ENCODE measurements around the gene LRMDA.

Gene LRMDA

GRCh38 chr10:75476569-75476968 is 45.1 kb downstream of the LRMDA start:
- Histone ChIP-seq H3K27me3 (ENCODE audit: insufficient read depth, low read depth) (no peaks in the 10 kb centered on the region), H3K4me3 (IDR thresholded peaks at IDR 0.05; ENCODE audit: insufficient read depth, low read depth, low read length) (no peak overlapping the region), H2AFZ (ENCODE audit: low read depth) (no peak overlapping the region), H4K20me1 (ENCODE audit: insufficient read depth) (no peaks in the 10 kb centered on the region), H3K4me2 (no peak overlapping the region), H3K4me1 (ENCODE audit: low read depth, poor library complexity, severe bottlenecking) (no peaks in the 10 kb centered on the region), H3K9ac (no peak overlapping the region), H3K27ac (no peak overlapping the region), H3K79me2 (ENCODE audit: insufficient read depth, low read depth) (no peaks in the 10 kb centered on the region), H3K36me3 (ENCODE audit: insufficient read depth) (no peaks in the 10 kb centered on the region)
- TF ChIP-seq, protein P1, sequence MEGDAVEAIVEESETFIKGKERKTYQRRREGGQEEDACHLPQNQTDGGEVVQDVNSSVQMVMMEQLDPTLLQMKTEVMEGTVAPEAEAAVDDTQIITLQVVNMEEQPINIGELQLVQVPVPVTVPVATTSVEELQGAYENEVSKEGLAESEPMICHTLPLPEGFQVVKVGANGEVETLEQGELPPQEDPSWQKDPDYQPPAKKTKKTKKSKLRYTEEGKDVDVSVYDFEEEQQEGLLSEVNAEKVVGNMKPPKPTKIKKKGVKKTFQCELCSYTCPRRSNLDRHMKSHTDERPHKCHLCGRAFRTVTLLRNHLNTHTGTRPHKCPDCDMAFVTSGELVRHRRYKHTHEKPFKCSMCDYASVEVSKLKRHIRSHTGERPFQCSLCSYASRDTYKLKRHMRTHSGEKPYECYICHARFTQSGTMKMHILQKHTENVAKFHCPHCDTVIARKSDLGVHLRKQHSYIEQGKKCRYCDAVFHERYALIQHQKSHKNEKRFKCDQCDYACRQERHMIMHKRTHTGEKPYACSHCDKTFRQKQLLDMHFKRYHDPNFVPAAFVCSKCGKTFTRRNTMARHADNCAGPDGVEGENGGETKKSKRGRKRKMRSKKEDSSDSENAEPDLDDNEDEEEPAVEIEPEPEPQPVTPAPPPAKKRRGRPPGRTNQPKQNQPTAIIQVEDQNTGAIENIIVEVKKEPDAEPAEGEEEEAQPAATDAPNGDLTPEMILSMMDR (conservative IDR thresholded peaks at IDR 0.05; ENCODE audit: low read depth, low read length) = no peak

GRCh38 chr10:75476985-75477384 is 45.6 kb downstream of the LRMDA start:
- Histone ChIP-seq H3K4me2 (no peak overlapping the region), H3K79me2 (ENCODE audit: insufficient read depth, low read depth) (no peaks in the 10 kb centered on the region), H4K20me1 (ENCODE audit: insufficient read depth) (no peaks in the 10 kb centered on the region), H3K27ac (no peak overlapping the region), H3K36me3 (ENCODE audit: insufficient read depth) (no peaks in the 10 kb centered on the region), H3K4me1 (ENCODE audit: low read depth, poor library complexity, severe bottlenecking) (no peaks in the 10 kb centered on the region), H3K9ac (no peak overlapping the region), H3K27me3 (ENCODE audit: insufficient read depth, low read depth) (no peaks in the 10 kb centered on the region), H3K4me3 (IDR thresholded peaks at IDR 0.05; ENCODE audit: insufficient read depth, low read depth, low read length) (no peak overlapping the region), H2AFZ (ENCODE audit: low read depth) (no peak overlapping the region)
- TF ChIP-seq, protein P1 (conservative IDR thresholded peaks at IDR 0.05; ENCODE audit: low read depth, low read length) = no peak

DNA sequence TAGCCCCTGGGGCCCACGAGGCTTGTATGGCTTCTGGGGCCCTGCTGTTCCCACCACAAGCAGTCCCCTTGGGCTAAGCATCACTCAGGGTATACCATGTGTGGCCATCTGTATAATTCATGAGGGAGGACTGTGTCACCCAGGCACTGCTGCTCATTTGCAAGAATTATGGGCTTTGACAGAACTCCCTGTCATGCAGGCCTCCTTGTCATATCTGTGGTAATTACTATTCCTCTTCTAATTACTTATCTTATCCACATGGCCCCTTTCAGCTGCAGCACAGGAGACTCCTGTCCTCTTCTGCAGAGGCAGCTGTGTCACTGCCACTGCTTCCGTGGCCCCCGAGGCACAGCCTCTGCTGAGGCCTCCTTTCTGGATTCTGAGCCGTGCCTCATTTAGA is 46.3 kb downstream of the LRMDA start:
- no peak overlapping the region for H3K4me3 ChIP-seq (IDR thresholded peaks at IDR 0.05; ENCODE audit: insufficient read depth, low read depth, low read length)
- no peaks in the 10 kb centered on the region for H4K20me1 ChIP-seq (ENCODE audit: insufficient read depth)
- H3K27ac ChIP-seq = no peak overlapping the region
- no peaks in the 10 kb centered on the region for H3K79me2 ChIP-seq (ENCODE audit: insufficient read depth, low read depth)
- H3K4me1 ChIP-seq (ENCODE audit: low read depth, poor library complexity, severe bottlenecking) = no peaks in the 10 kb centered on the region
- H3K36me3 ChIP-seq (ENCODE audit: insufficient read depth) = no peaks in the 10 kb centered on the region
- TF ChIP-seq, protein P1 (conservative IDR thresholded peaks at IDR 0.05; ENCODE audit: low read depth, low read length) = no peak
- no peak overlapping the region for H2AFZ ChIP-seq (ENCODE audit: low read depth)
- H3K4me2 ChIP-seq = no peak overlapping the region
- no peak overlapping the region for H3K9ac ChIP-seq
- no peaks in the 10 kb centered on the region for H3K27me3 ChIP-seq (ENCODE audit: insufficient read depth, low read depth)

GRCh38 chr10:75480374-75480773 is 49.0 kb downstream of the LRMDA start:
- Histone ChIP-seq H3K79me2 (ENCODE audit: insufficient read depth, low read depth) (no peaks in the 10 kb centered on the region), H3K4me2 (no peak overlapping the region), H3K27ac (no peak overlapping the region), H3K9ac (no peak overlapping the region), H4K20me1 (ENCODE audit: insufficient read depth) (no peaks in the 10 kb centered on the region), H3K27me3 (ENCODE audit: insufficient read depth, low read depth) (no peaks in the 10 kb centered on the region), H3K36me3 (ENCODE audit: insufficient read depth) (no peaks in the 10 kb centered on the region), H2AFZ (ENCODE audit: low read depth) (no peak overlapping the region), H3K4me3 (IDR thresholded peaks at IDR 0.05; ENCODE audit: insufficient read depth, low read depth, low read length) (no peak overlapping the region), H3K4me1 (ENCODE audit: low read depth, poor library complexity, severe bottlenecking) (no peaks in the 10 kb centered on the region)
- TF ChIP-seq, protein P1 (conservative IDR thresholded peaks at IDR 0.05; ENCODE audit: low read depth, low read length) = no peak
